ENCODE measurements around the gene FMNL2. TPM values are rescaled to one million over a fixed set of nuclear protein-coding genes. Genes with fewer than 3 reads are reported as not detected.
"Not testable (repeated sequence)": the region's sequence is repeated elsewhere in the genome, so short reads cannot be mapped to it uniquely, and the experiment has no call there.

The FMNL2 gene
- 11.1 and 11.6 TPM in 2 replicates for total RNA-seq (2014; rRNA removed; shearing (Covaris generic); ENCODE audit: low replicate concordance)

DNA sequence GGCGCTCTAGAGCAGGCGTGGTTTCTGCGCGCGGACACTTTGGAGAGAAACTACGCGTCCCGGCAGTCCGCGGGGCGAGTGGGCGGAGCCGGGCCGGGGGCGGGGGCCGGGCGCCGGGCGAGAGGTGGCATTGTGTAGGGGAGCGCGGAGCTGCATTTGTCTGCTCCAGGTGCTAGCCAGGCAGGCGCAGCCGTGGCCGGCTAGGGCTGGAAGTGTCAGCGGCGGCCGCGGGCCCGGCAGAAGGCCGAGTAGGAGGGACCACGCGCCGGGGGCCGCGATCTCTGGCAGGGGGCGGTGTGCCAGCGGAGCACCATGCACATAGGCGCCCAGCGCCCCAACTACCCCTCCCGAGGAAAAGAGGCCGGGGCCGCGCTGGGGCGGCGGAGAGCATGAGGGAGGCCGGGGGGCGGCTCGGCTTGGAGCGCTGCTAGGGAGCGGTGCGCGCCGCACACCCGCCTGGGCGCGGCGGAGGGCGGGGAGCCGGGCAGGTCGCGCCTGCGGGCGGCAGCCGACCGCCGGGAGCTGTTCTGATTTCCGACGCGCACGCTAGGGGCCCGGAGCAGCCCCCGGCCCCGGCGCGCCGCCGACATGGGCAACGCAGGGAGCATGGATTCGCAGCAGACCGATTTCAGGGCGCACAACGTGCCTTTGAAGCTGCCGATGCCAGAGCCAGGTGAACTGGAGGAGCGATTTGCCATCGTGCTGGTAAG lies at the start of gene FMNL2:
FMNL2 (plus strand) TSS at position 159 of the 710 bp plus-strand sequence.
- Histone ChIP-seq H3K9me3 (no peaks in the 10 kb centered on the region), H3K27me3 (no peaks in the 10 kb centered on the region), H3K36me3 (0 out of 2 replicates have a peak, but pooled peaks cover 3% of the 10 kb centered on the region), H3K4me3 (peak within 1 kb of the TSS; percentile 95)
- DNase-seq, result peak; percentile 88

DNA sequence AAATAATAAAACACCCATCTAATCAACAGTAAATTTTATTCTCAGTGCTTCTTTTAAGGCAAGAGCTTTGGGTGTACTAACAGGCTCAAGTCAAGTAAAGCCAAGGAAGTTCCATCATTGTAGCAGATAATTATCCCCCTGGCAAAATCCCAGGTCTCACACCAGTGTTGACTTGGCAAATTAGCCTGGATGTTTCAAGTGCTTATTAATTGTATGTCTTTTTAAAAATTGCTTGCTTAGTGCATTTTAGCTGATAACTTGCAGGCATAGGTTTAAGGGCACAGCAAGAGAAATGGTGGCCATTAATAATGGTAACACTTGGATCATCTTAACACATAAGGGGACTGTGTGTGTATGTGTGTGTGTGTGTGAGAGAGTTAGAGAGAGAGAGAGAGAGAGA lies 42.0 kb upstream of the FMNL2 start:
- H3K4me3 ChIP-seq, result no peak overlapping the region
- H3K9me3 ChIP-seq, result no peaks in the 10 kb centered on the region
- no peak for DNase-seq
- no peaks in the 10 kb centered on the region for H3K27me3 ChIP-seq
- H3K36me3 ChIP-seq, result no peaks in the 10 kb centered on the region

DNA sequence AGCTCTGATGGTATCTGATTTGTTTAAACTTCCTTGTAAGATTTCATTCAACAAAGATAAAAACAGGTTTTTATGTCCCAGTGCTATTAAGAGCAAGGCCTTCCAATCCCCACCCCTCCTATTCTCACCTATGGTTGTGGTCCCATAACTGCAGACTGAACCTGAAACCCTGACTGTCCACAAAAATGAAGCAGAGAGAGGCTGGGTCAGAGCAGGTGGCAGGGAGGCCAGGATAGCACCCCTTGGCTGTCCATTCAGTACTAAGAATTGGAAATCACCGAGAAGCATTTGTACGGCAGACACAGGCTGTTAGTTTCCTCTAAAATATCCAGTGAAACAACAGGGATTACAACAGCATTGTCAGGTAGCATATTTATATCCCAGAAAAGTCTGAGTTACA lies 37.3 kb upstream of the FMNL2 start:
- no peaks in the 10 kb centered on the region for H3K36me3 ChIP-seq
- H3K9me3 ChIP-seq, result no peaks in the 10 kb centered on the region
- no peak for DNase-seq
- no peaks in the 10 kb centered on the region for H3K27me3 ChIP-seq
- no peak overlapping the region for H3K4me3 ChIP-seq

DNA sequence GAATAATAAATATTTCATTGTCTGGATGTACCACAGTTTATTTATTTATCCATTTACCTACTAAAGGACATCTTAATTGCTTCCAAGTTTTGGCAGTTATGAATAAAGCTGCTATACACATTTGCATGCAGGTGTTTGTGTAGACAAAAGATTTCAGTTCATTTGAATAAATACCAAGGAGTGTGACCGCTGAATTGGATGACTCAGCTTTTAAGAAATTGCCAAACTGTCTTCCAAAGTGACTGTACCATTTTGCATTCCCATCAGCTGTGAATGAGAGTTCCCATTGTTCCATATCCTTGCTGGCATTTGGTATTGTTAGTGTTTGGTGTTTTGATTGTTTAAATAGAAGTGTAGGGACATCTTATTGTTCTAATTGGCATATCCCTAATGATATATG lies 36.2 kb upstream of the FMNL2 start:
- H3K36me3 ChIP-seq, result no peaks in the 10 kb centered on the region
- no peaks in the 10 kb centered on the region for H3K9me3 ChIP-seq
- H3K27me3 ChIP-seq, result no peaks in the 10 kb centered on the region
- H3K4me3 ChIP-seq, result no peak overlapping the region
- no peak for DNase-seq

DNA sequence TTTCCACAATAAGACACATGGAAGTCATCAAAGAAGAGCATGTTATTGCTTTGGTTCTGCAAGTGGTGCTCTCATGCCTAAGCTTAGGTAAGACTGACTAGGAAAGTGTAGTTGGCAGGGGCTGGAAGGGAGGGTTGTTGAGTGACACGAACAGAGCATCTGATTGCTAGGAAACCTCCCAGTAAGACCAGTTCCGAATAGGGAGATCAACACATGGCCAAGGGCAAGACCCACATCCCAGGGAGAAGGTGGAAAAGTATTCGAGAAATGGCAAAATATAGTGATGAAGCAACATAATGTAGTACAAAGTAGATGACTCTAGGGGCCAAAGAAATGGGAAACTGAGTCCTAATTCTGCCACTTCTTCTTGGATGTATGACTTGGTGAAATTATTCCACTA lies 33.8 kb upstream of the FMNL2 start:
- Histone ChIP-seq H3K27me3 (no peaks in the 10 kb centered on the region), H3K4me3 (no peak overlapping the region), H3K9me3 (no peaks in the 10 kb centered on the region), H3K36me3 (no peaks in the 10 kb centered on the region)
- DNase-seq, result no peak

DNA sequence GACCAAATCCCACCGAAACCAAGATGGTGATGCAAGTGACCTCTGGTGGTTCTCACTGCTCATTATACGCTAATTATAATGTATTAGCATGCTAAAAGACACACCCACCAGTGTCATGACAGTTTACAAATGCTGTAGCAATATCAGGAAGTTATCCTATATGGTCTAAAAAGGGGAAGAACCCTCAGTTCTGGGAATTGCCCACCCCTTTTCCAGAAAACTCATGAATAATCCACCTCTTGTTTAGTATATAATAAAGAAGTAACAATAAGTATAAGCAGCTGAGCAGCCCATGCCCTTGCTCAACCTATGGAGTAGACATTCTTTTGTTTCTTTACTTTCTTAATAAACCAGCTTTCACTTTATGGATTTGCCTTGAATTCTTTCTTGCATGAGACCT lies 31.0 kb upstream of the FMNL2 start:
- no peaks in the 10 kb centered on the region for H3K27me3 ChIP-seq
- no peak for DNase-seq
- no peaks in the 10 kb centered on the region for H3K36me3 ChIP-seq
- no peak overlapping the region for H3K4me3 ChIP-seq
- no peaks in the 10 kb centered on the region for H3K9me3 ChIP-seq

DNA sequence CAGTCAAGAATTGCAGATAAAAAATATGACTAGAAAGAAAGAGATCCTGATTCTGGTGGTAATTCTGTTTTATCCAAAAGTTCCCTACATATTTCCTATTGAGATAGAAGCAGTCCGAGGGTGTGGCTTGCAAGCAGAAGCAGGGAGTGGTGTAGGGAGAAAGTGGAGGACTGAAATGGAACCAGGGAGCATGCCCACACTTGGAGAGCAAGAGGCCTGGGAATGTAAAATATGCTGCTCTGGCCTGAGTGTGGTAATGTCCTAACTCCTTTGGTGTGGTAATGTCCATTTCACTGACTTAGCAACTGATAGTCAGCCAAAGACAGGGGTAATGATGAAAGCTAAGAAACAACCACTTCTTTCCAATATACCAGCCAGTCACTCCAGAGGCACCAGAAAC lies 30.1 kb upstream of the FMNL2 start:
- no peaks in the 10 kb centered on the region for H3K9me3 ChIP-seq
- H3K27me3 ChIP-seq, result no peaks in the 10 kb centered on the region
- no peak for DNase-seq
- H3K4me3 ChIP-seq, result no peak overlapping the region
- H3K36me3 ChIP-seq, result no peaks in the 10 kb centered on the region

DNA sequence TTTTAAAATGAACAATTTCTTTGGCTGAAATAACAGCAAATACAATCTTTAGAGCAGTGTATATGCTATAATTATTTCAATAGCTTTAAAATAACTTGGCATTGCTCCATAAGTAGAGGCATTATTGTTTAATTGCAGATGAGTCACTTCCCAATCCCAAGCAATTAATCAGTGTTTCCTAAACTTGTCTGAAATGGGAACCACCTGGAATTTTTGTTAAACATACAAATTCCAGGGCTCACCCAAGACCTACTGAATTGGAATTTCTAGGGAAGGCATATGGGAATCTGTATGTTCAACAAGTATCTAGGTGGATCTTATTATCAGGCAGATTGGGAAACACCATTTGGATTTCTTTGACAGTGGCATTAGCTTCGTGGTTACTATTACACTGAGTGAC lies 27.1 kb upstream of the FMNL2 start:
- H3K4me3 ChIP-seq, result no peak overlapping the region
- no peak for DNase-seq
- H3K36me3 ChIP-seq, result no peaks in the 10 kb centered on the region
- no peaks in the 10 kb centered on the region for H3K27me3 ChIP-seq
- H3K9me3 ChIP-seq, result no peaks in the 10 kb centered on the region

DNA sequence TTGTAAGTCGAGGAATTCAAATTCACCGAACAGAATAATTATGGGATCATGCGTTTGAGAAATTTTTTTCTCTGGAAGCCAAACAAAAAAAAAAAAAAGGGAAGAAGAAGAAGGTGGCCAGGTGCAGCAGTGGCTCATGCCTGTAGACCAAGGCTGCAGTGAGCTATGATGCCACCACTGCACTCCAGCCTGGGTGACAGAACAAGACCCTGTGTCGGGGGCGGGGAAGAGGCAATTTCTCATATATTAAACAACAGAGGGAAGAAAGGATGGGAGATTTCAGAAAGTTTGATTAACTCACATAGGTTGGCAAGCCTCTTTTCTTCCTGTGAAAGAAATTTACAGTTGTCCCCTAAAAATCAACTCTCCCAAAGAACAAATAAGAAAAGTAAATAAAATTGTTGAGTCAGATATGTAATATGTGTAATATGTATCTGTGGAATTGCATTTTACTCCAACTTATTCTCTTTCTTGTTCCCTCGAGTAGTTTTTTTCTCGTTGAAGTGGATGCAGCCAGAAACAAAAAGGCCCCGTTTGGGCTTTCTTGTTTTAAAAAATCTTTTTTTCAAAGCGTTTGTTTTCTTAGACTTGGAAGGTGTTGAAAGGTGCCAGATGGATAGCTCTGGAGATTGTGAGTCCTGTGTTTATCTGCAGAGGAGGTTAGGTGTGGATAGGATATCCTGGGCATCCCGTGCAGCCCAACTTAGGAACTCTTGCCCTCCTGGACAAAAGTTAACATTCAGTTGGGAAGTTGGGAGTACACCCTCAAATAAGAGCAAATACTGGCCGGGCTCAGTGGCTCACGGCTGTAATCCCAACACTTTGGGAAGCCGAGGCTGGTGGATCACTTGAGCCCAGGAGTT lies 25.4 kb upstream of the FMNL2 start:
- no peak for DNase-seq
- H3K36me3 ChIP-seq, result no peaks in the 10 kb centered on the region
- H3K27me3 ChIP-seq, result no peaks in the 10 kb centered on the region
- H3K9me3 ChIP-seq, result no peaks in the 10 kb centered on the region
- no peak overlapping the region for H3K4me3 ChIP-seq

DNA sequence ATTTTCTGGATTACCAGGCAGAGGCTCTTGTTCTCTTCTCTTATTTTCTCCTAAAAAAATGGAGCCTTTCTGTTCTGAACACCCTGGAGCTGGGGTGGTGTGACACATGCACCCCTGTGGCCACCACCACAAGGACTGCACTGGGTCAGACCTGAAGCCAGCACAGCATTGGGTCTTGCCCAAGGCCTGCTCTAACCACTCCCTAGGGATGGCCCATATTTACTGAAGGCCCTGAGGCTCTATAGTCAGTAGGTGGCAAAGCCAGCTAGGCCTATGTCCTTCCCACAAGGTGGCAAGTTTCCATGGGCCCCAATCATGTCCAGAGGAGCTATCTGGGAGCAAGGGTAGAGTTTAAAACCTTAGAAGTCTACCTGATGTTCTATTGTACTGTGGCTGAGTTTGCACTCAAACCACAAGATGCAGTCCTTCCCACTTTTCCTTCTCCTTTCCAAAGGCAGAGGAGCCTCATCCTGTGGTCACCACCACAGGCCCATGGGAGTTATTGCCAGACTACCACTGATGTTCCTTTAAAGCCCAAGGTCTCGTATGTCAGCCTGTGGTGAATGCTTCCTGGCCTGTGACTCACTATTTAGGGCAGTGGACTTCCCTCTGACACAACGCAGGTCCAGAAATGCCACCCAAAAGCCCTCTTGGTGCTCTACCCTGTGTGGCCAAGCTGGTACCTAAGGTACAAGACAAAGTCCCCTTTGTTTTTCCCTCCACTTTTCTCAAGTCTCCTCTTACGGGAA lies 15.0 kb upstream of the FMNL2 start:
- Histone ChIP-seq H3K27me3 (no peaks in the 10 kb centered on the region), H3K9me3 (peaks cover 3% of the 10 kb centered on the region; the same call in 1 of the 2 replicates), H3K4me3 (no peak overlapping the region), H3K36me3 (no peaks in the 10 kb centered on the region)
- peak; percentile 1 for DNase-seq

DNA sequence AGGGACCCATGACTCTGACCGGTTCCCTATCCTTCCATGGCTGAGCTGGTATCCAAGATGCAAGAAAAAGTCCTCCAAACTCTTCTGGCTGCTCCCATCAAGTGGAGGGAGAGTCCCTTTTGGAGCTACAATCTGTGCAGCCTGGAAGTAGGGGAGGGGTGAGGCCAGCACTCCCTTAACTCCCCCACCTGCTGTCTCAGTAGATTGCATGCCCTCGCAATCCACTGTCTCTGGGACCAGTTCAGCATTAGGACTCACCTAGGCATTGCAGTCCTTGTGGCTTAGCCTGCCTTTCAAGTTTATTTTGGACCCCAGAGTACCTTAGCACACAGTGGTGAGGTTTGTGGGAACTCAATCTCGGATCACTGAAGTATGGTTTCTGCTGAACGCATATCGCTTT lies 14.2 kb upstream of the FMNL2 start:
- DNase-seq, result no peak
- Histone ChIP-seq H3K4me3 (no peak overlapping the region), H3K9me3 (peaks cover 3% of the 10 kb centered on the region; the same call in 1 of the 2 replicates), H3K36me3 (no peaks in the 10 kb centered on the region), H3K27me3 (no peaks in the 10 kb centered on the region)

DNA sequence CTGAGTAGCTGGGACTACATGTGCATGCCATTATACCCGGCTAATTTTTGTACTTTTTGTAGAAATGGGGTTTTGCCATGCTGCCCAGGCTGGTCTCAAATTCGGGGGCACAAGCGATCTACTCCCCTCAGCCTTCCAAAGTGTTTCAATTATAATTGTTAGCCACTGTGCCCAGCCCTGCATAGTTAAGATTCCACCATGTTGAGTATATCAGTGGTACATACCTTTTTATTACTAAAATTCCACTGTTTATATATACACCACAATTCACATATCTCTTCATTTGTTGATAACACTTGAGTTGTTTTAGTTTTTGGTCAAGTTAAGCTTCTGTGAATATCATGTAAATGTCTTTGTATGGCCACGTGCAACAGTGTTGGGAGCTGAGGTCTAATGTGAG lies 12.8 kb upstream of the FMNL2 start:
- no peaks in the 10 kb centered on the region for H3K36me3 ChIP-seq
- H3K27me3 ChIP-seq, result no peaks in the 10 kb centered on the region
- no peaks in the 10 kb centered on the region for H3K9me3 ChIP-seq
- H3K4me3 ChIP-seq, result no peak overlapping the region
- no peak for DNase-seq

DNA sequence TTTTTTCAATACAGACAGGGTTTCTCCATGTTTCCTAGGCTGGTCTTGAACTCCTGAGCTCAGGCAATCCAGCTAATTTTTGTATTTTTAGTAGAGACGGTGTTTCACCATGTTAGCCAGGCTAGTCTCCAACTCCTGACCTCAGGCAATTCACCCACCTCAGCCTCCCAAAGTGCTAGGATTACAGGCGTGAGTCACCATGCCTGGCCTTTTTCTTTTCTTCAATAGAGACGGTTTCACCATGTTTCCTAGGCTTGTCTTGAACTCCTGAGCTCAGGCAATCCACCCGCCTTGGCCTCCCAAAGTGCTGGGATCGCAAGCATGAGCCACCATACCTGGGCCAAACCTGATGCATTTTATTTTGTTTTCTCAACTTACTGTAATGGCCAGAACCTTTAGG lies 9.8 kb upstream of the FMNL2 start:
- H3K4me3 ChIP-seq, DNase-seq, H3K36me3 ChIP-seq, H3K9me3 ChIP-seq, H3K27me3 ChIP-seq: not testable (repeated sequence)

DNA sequence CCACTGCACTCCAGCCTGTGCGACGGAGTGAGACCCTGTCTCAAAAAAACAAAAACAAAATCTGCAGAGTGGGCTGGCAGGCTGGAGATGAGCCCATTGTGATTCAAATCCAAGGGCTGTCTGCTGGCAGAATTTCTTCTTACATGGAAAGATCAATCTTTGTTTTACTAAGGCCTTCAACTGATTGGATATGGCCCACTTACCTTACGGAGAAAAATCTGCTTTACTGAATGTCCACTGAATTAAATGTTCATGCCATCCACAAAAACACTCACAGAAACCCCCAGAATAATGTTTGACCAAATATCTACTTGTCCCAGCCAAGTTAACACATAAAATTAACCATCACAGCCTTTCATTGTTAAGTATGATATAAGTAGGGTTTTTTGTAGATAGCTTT lies 8.3 kb upstream of the FMNL2 start:
- no peaks in the 10 kb centered on the region for H3K36me3 ChIP-seq
- no peaks in the 10 kb centered on the region for H3K27me3 ChIP-seq
- DNase-seq, result no peak
- no peaks in the 10 kb centered on the region for H3K9me3 ChIP-seq
- no peak overlapping the region for H3K4me3 ChIP-seq

DNA sequence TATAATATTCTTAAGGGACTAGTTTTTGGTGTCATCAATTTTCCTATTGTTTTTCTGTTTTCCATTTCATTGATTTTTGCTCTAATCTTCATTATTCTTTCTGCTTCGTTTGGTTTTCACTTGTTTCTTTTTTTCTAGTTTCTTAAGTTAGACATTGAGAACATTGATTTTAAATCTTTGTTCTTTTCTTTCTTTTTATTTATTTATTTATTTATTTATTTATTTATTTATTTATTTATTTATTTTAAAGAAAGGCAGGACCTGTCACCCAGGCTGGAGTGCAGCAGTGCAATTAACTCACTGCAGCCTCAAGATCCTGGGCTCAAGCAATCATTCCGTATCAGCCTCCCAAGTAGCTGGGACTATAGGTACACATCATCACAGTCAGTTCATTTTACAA lies 7.0 kb upstream of the FMNL2 start:
- Histone ChIP-seq H3K27me3 (no peaks in the 10 kb centered on the region), H3K4me3 (no peak overlapping the region), H3K9me3 (no peaks in the 10 kb centered on the region), H3K36me3 (no peaks in the 10 kb centered on the region)
- no peak for DNase-seq

DNA sequence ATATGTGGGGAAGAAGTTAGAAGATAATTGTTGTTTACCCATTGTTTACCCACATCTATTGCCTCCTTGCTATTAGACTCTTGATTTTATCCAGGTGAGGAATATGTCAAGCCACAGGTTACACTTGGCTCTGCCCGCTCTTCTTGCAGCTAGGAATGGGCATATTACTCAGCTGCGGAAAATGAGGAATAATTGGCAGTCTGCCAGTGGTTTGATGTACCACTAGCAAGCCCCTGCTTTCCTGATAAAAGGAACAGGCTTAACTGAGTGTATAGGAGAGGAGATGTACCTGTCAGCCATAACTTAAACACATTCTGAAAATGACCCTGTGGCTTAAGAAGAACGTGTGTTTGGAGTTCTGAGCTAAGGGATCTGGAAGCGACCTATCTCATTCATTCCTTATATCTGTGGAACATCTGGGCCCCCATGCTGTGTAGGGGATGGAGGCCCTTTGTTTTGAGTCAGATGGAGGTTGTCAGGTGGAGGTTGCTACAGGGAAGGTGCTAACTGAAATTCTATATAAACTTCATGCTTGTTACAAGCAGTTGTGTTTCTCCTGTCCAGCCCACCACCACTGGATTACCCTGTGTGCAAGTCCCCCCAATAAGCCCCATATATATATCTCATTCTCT lies 4.6 kb upstream of the FMNL2 start:
- H3K36me3 ChIP-seq, result no peaks in the 10 kb centered on the region
- DNase-seq, result no peak
- H3K9me3 ChIP-seq, result no peaks in the 10 kb centered on the region
- no peak overlapping the region for H3K4me3 ChIP-seq
- H3K27me3 ChIP-seq, result no peaks in the 10 kb centered on the region

DNA sequence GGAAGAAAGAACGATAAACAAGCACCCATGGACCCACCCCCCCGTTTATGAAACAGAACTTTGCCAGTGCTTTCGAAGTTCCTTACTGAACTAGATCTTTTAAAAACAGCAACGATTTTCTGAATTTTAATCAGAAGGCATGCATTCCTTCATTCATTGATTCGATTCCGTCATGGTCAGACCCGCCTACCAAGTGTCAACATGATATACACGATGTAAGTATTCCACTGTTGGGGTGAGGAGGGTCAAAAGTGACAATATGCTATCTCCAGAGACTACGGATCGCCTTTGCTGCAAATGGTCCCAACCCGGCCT lies 316 bp upstream of the FMNL2 start:
- Histone ChIP-seq H3K36me3 (0 out of 2 replicates have a peak, but pooled peaks cover 3% of the 10 kb centered on the region), H3K27me3 (no peaks in the 10 kb centered on the region), H3K4me3 (peak overlapping the region; percentile 95), H3K9me3 (no peaks in the 10 kb centered on the region)
- no peak for DNase-seq
